Fibroblast of lung (primary cell): ENCODE measurements around the gene SPAG7. TPM values are rescaled to one million over a fixed set of nuclear protein-coding genes. Genes with fewer than 3 reads are reported as not detected.
"Not testable (repeated sequence)": the region's sequence is repeated elsewhere in the genome, so short reads cannot be mapped to it uniquely, and the experiment has no call there.

Source experiments
- DNase-seq, 2 donors: peaks; one replicate each; pipeline versions ENCODE4 v3.0.0 to v3.0.0-alpha.2; 2010; ENCODE audit warnings: low read depth in 2 of 2
- H2AFZ ChIP-seq: 2 replicates; pipeline ENCODE4 v1.5.1; 2012; ENCODE audit warnings: low read length, control low read depth, inconsistent platforms
- H3K27ac ChIP-seq: 2 replicates; pipeline ENCODE4 v1.5.1; 2011; ENCODE audit warnings: low read length, control low read depth; ENCODE audit not compliant: insufficient read depth
- H3K27me3 ChIP-seq: 2 replicates; pipeline ENCODE4 v1.5.1; 2011; ENCODE audit warnings: mild to moderate bottlenecking, low read length; ENCODE audit not compliant: control insufficient read depth, insufficient read depth
- H3K36me3 ChIP-seq: 2 replicates; pipeline ENCODE4 v1.5.1; 2011; ENCODE audit warnings: low read length; ENCODE audit not compliant: control insufficient read depth, insufficient read depth
- H3K4me1 ChIP-seq: 2 replicates; pipeline ENCODE4 v1.5.1; 2011; ENCODE audit warnings: low read length; ENCODE audit not compliant: control insufficient read depth, insufficient read depth; ENCODE audit errors: extremely low read depth
- H3K4me2 ChIP-seq: 2 replicates; pipeline ENCODE4 v1.5.1; 2011; ENCODE audit warnings: low read length, control low read depth; ENCODE audit not compliant: insufficient read depth; ENCODE audit errors: extremely low read depth
- H3K4me3 ChIP-seq, 4 experiments: fragments of 200-600 bp in 1 of 4; sonication (generic) in 1 of 4; replicated peaks in 1 of 4; 2 replicates each; pipeline ENCODE4 v1.5.1; 2011 to 2016; ENCODE audit warnings: low read length in 4 of 4, low read depth in 3 of 4, mild to moderate bottlenecking in 3 of 4, control low read depth in 2 of 4, inconsistent platforms in 1 of 4, mixed read lengths in 1 of 4; ENCODE audit not compliant: insufficient read depth in 1 of 4; ENCODE audit errors: control extremely low read depth in 1 of 4
- H3K79me2 ChIP-seq: 2 replicates; pipeline ENCODE4 v1.5.1; 2012; ENCODE audit warnings: mild to moderate bottlenecking, low read length, inconsistent platforms; ENCODE audit not compliant: control insufficient read depth, insufficient read depth
- H3K9ac ChIP-seq: 2 replicates; pipeline ENCODE4 v1.5.1; 2011; ENCODE audit warnings: mild to moderate bottlenecking, low read length, control low read depth; ENCODE audit not compliant: insufficient read depth
- H3K9me3 ChIP-seq: 2 replicates; pipeline ENCODE4 v1.5.1; 2012; ENCODE audit warnings: low read depth, low read length; ENCODE audit not compliant: control insufficient read depth, insufficient read depth
- H4K20me1 ChIP-seq: 2 replicates; pipeline ENCODE4 v1.5.1; 2011; ENCODE audit warnings: low read length; ENCODE audit not compliant: control insufficient read depth, insufficient read depth; ENCODE audit errors: extremely low read depth
- CTCF ChIP-seq, 2 donors: IDR thresholded peaks in 1 of 2; conservative IDR thresholded peaks in 1 of 2; 1 replicate in 1 of 2; 2 replicates in 1 of 2; pipeline ENCODE4 v1.5.1; 2011 to 2012; ENCODE audit warnings: low read length in 2 of 2, control low read depth in 1 of 2, inconsistent platforms in 1 of 2, low read depth in 1 of 2, mild to moderate bottlenecking in 1 of 2
- EZH2 ChIP-seq: IDR thresholded peaks from 2 replicates; pipeline ENCODE4 v1.5.1; 2012; ENCODE audit warnings: low read length, control low read depth, mild to moderate bottlenecking; ENCODE audit errors: missing control alignments
- polyA plus RNA-seq, 2 donors: library from polyadenylated mRNA; depleted of rRNA in 1 of 2; stranded (reverse) in 1 of 2; unstranded in 1 of 2; fragments of >200 nt; gene quantifications; 2 replicates each; pipeline ENCODE4 v1.2.1, GENCODE V29; 2011 to 2012; ENCODE audit warnings: missing spikeins in 1 of 2
- total RNA-seq: library from RNA; depleted of rRNA; stranded (reverse); fragments of >200 nt; gene quantifications from 2 replicates; pipeline ENCODE4 v1.2.1, GENCODE V29; 2014

The SPAG7 gene
- total and polyA plus RNA-seq, 2 donors (not counting 1 experiment from before 2014, with no cell fraction given): 62.8 to 83.0 TPM

GRCh38 chr17:4921320-4921719 is 46.3 kb downstream of the SPAG7 start:
- Histone ChIP-seq H3K4me1 (no peaks in the 10 kb centered on the region), H3K27ac (no peak overlapping the region), H3K36me3 (no peaks in the 10 kb centered on the region), H4K20me1 (no peaks in the 10 kb centered on the region), H2AFZ (no peak overlapping the region), H3K4me3 (no peak overlapping the region), H3K79me2 (no peaks in the 10 kb centered on the region), H3K9ac (no peak overlapping the region), H3K9me3 (no peaks in the 10 kb centered on the region), H3K27me3 (no peaks in the 10 kb centered on the region), H3K4me2 (no peak overlapping the region)
- no peak for TF ChIP-seq CTCF (conservative IDR thresholded peaks at IDR 0.05 in 1 of 2, IDR thresholded peaks at IDR 0.05 in 1 of 2; ENCODE audit: low read depth in 1 of 2, low read length in 2 of 2)
- no peak for TF ChIP-seq EZH2
- DNase-seq: no peak

GRCh38 chr17:4920351-4921048 is 47.1 kb downstream of the SPAG7 start:
- H3K27me3 ChIP-seq: no peaks in the 10 kb centered on the region
- H3K36me3 ChIP-seq: no peaks in the 10 kb centered on the region
- TF ChIP-seq CTCF (conservative IDR thresholded peaks at IDR 0.05 in 1 of 2, IDR thresholded peaks at IDR 0.05 in 1 of 2; ENCODE audit: low read depth in 1 of 2, low read length in 2 of 2) (no peak), EZH2 (no peak)
- no peak overlapping the region for H3K9ac ChIP-seq
- no peak overlapping the region for H3K4me2 ChIP-seq
- no peak overlapping the region for H2AFZ ChIP-seq
- no peaks in the 10 kb centered on the region for H4K20me1 ChIP-seq
- H3K9me3 ChIP-seq: no peaks in the 10 kb centered on the region
- H3K27ac ChIP-seq: no peak overlapping the region
- peak in 1 of 2 donors; percentile 50 for DNase-seq
- H3K4me3 ChIP-seq: no peak overlapping the region
- no peaks in the 10 kb centered on the region for H3K4me1 ChIP-seq
- H3K79me2 ChIP-seq: no peaks in the 10 kb centered on the region

DNA sequence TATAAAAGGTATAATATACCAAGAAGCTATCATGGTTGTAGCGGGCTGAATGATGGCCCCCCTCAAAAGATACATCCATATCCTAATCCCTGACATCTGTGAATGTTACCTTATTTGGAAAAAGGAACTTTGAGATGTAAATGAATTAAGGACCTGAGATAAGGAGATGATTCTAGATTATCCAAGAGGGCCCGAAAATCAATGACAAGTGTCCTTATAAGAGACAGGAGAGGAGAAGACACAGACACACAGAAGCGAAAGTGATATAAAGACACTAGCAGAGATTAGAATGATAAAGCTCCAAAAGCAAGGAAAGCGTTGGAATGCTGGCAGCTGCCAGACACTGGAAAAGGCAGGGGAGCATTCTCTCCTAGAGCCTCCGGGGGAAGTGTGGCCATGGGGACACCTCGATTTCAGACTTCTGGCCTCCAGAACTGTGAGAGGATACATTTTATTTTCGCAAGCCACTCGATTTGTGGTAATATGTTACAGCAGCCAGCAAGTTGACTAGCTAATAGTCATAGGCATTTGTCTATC is 48.0 kb downstream of the SPAG7 start:
- Histone ChIP-seq H3K4me2 (no peak overlapping the region), H3K4me3 (no peak overlapping the region), H3K27me3 (no peaks in the 10 kb centered on the region), H3K79me2 (no peaks in the 10 kb centered on the region), H3K9ac (no peak overlapping the region), H3K36me3 (no peaks in the 10 kb centered on the region), H4K20me1 (no peaks in the 10 kb centered on the region), H3K9me3 (no peaks in the 10 kb centered on the region), H3K4me1 (no peaks in the 10 kb centered on the region), H2AFZ (peak overlapping the region; percentile 26), H3K27ac (no peak overlapping the region)
- DNase-seq: no peak
- TF ChIP-seq CTCF (conservative IDR thresholded peaks at IDR 0.05 in 1 of 2, IDR thresholded peaks at IDR 0.05 in 1 of 2; ENCODE audit: low read depth in 1 of 2, low read length in 2 of 2) (no peak), EZH2 (no peak)

DNA sequence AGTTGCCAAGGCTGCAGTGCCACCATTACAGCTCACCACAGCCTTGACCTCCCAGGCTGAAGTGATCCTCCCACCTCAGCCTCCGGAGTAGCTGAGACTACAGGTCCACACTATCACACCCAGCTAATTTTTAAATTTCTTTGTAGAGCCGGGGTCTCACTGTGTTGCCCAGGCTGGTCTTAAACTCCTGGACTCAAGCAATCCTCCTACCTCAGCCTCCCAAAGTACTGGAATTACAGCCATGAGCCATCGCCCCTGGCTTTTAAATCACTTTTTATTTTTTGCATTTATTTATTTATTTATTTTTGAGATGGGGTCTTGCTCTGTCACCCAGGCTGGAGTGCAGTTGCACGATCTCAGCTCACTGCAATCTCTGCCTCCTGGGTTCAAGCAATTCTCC is 53.1 kb downstream of the SPAG7 start:
- H3K27me3 ChIP-seq, H3K9ac ChIP-seq, H4K20me1 ChIP-seq, H3K79me2 ChIP-seq, H3K4me2 ChIP-seq, H3K4me1 ChIP-seq, H3K36me3 ChIP-seq, H2AFZ ChIP-seq, H3K27ac ChIP-seq, H3K4me3 ChIP-seq, H3K9me3 ChIP-seq, DNase-seq: not testable (repeated sequence)
